CD4-positive, CD25-positive, alpha-beta regulatory T cell (primary cell): ENCODE results near the gene C11orf52. TPM values are rescaled to one million over a fixed set of nuclear protein-coding genes. Genes with fewer than 3 reads are reported as not detected.

ENCODE experiments used
- ATAC-seq, 2 donors: fragments of 150-1000 bp; cut with Tn5 transposase; one replicate each; pipeline ENCODE4 v1.10.0; 2021; ENCODE audit warnings: low read depth in 2 of 2, moderate number of reproducible peaks in 2 of 2, moderate library complexity in 1 of 2
- DNase-seq, 3 donors: peaks; one replicate each; pipeline versions ENCODE4 v3.0.0 to v3.0.0-alpha.2; 2012 to 2022; ENCODE audit warnings: mixed read lengths in 1 of 3
- H3K27ac ChIP-seq: one replicate; pipeline ENCODE4 v1.7.0; 2013; ENCODE audit warnings: mild to moderate bottlenecking, low read length; ENCODE audit not compliant: insufficient read depth, poor library complexity, severe bottlenecking
- H3K27me3 ChIP-seq: one replicate; pipeline ENCODE4 v1.7.0; 2013; ENCODE audit warnings: low read length; ENCODE audit not compliant: control insufficient read depth, insufficient read depth
- H3K36me3 ChIP-seq: one replicate; pipeline ENCODE4 v1.7.0; 2013; ENCODE audit warnings: mild to moderate bottlenecking, low read length, moderate library complexity; ENCODE audit not compliant: control insufficient read depth, insufficient read depth
- H3K4me1 ChIP-seq: 2 replicates; pipeline ENCODE4 v1.7.0; 2013; ENCODE audit warnings: mild to moderate bottlenecking, low read length; ENCODE audit not compliant: insufficient read depth, control insufficient read depth, poor library complexity, severe bottlenecking
- H3K4me3 ChIP-seq: one replicate; pipeline ENCODE4 v1.7.0; 2013; ENCODE audit warnings: low read depth, mild to moderate bottlenecking, low read length, moderate library complexity
- H3K9me3 ChIP-seq, 2 experiments: 1 replicate in 1 of 2; 2 replicates in 1 of 2; pipeline ENCODE4 v1.7.0; 2013; ENCODE audit warnings: low read length in 2 of 2, mild to moderate bottlenecking in 1 of 2, moderate library complexity in 1 of 2; ENCODE audit not compliant: control insufficient read depth in 2 of 2
- H3K27ac Mint-ChIP-seq, 3 donors: one replicate each; pipeline ENCODE4 v1.8.0; 2020 to 2022; ENCODE audit warnings: mild to moderate bottlenecking in 3 of 3, mixed read lengths in 3 of 3, moderate library complexity in 2 of 3
- H3K27me3 Mint-ChIP-seq: one replicate; pipeline ENCODE4 v1.8.0; 2022; ENCODE audit warnings: mild to moderate bottlenecking, mixed read lengths
- H3K36me3 Mint-ChIP-seq: one replicate; pipeline ENCODE4 v1.8.0; 2020; ENCODE audit warnings: mixed read lengths
- H3K4me1 Mint-ChIP-seq, 4 donors: one replicate each; pipeline ENCODE4 v1.8.0; 2020 to 2022; ENCODE audit warnings: mixed read lengths in 4 of 4, mild to moderate bottlenecking in 1 of 4
- H3K4me3 Mint-ChIP-seq, 4 donors: one replicate each; pipeline ENCODE4 v1.8.0; 2020 to 2022; ENCODE audit warnings: mild to moderate bottlenecking in 4 of 4, mixed read lengths in 4 of 4, moderate library complexity in 3 of 4
- H3K9me3 Mint-ChIP-seq, 7 donors: one replicate each; pipeline ENCODE4 v1.8.0; 2020 to 2022; ENCODE audit warnings: mixed read lengths in 7 of 7, mild to moderate bottlenecking in 3 of 7, moderate library complexity in 2 of 7
- polyA plus RNA-seq, 4 donors: library from polyadenylated mRNA; unstranded; fragments of 300-500 nt; fragmentation: Illumina TruSeq; gene quantifications; one replicate each; pipeline ENCODE4 v1.2.3, GENCODE V29; 2021
- total RNA-seq: library from RNA; stranded (reverse); gene quantifications from one replicate; pipeline ENCODE4 v1.2.3, GENCODE V29; 2022

The C11orf52 gene
- total and polyA plus RNA-seq, 5 donors from 2014 or later: 0.41 TPM; not detected in 4

GRCh38 chr11:111967649-111968048 lies 48.9 kb downstream of the C11orf52 start:
- peaks cover 16% of the 10 kb centered on the region for H3K36me3 Mint-ChIP-seq
- H3K4me1 Mint-ChIP-seq: no peaks in the 10 kb centered on the region
- no peak overlapping the region for H3K27ac ChIP-seq
- DNase-seq: no peak
- H3K9me3 Mint-ChIP-seq: peaks cover 0 to 1% (median 0%) of the 10 kb centered on the region in 7 donors
- no peaks in the 10 kb centered on the region for H3K27me3 ChIP-seq
- no peaks in the 10 kb centered on the region for H3K36me3 ChIP-seq
- no peaks in the 10 kb centered on the region for H3K4me1 ChIP-seq
- no peak for ATAC-seq
- no peak overlapping the region for H3K27ac Mint-ChIP-seq
- H3K27me3 Mint-ChIP-seq: no peaks in the 10 kb centered on the region
- no peak overlapping the region for H3K4me3 ChIP-seq
- H3K4me3 Mint-ChIP-seq: no peak overlapping the region
- no peaks in the 10 kb centered on the region for H3K9me3 ChIP-seq

GRCh38 chr11:111969344-111969743 lies 50.6 kb downstream of the C11orf52 start:
- peaks cover 7% of the 10 kb centered on the region for H3K27me3 Mint-ChIP-seq
- no peak overlapping the region for H3K27ac Mint-ChIP-seq
- peaks cover 0 to 2% (median 0%) of the 10 kb centered on the region in 7 donors for H3K9me3 Mint-ChIP-seq
- no peaks in the 10 kb centered on the region for H3K4me1 Mint-ChIP-seq
- H3K9me3 ChIP-seq: no peaks in the 10 kb centered on the region
- H3K36me3 Mint-ChIP-seq: peaks cover 16% of the 10 kb centered on the region
- H3K36me3 ChIP-seq: no peaks in the 10 kb centered on the region
- no peak overlapping the region for H3K4me3 Mint-ChIP-seq
- H3K27ac ChIP-seq: no peak overlapping the region
- no peaks in the 10 kb centered on the region for H3K27me3 ChIP-seq
- no peak for ATAC-seq
- no peaks in the 10 kb centered on the region for H3K4me1 ChIP-seq
- no peak for DNase-seq
- no peak overlapping the region for H3K4me3 ChIP-seq

- H3K9me3 ChIP-seq: no peaks in the 10 kb centered on the region
- no peaks in the 10 kb centered on the region for H3K36me3 ChIP-seq
- ATAC-seq: no peak
- no peak for DNase-seq
- H3K4me3 ChIP-seq: no peak overlapping the region
- Mint-ChIP-seq H3K27me3 (peaks cover 37% of the 10 kb centered on the region), H3K4me3 (no peak overlapping the region), H3K36me3 (peaks cover 6% of the 10 kb centered on the region), H3K9me3 (peaks cover 0 to 1% (median 0%) of the 10 kb centered on the region in 7 donors), H3K4me1 (peaks cover 0 to 17% (median 10%) of the 10 kb centered on the region in 4 donors), H3K27ac (no peak overlapping the region)
- H3K27me3 ChIP-seq: peaks cover 5% of the 10 kb centered on the region
- H3K27ac ChIP-seq: no peak overlapping the region
- H3K4me1 ChIP-seq: peaks cover 8% of the 10 kb centered on the region
Observed at GRCh38 chr11:111974446-111974845, 55.7 kb downstream of the C11orf52 start.

- no peak overlapping the region for H3K27ac ChIP-seq
- no peak overlapping the region for H3K27ac Mint-ChIP-seq
- no peaks in the 10 kb centered on the region for H3K36me3 ChIP-seq
- peaks cover 3% of the 10 kb centered on the region for H3K36me3 Mint-ChIP-seq
- H3K4me3 ChIP-seq: no peak overlapping the region
- DNase-seq: no peak
- peaks cover 0 to 17% (median 10%) of the 10 kb centered on the region in 4 donors for H3K4me1 Mint-ChIP-seq
- peaks cover 0 to 1% (median 0%) of the 10 kb centered on the region in 7 donors for H3K9me3 Mint-ChIP-seq
- H3K4me1 ChIP-seq: peaks cover 8% of the 10 kb centered on the region
- no peaks in the 10 kb centered on the region for H3K9me3 ChIP-seq
- no peak for ATAC-seq
- H3K27me3 Mint-ChIP-seq: peaks cover 44% of the 10 kb centered on the region
- no peak overlapping the region for H3K4me3 Mint-ChIP-seq
- peaks cover 5% of the 10 kb centered on the region for H3K27me3 ChIP-seq
Observed at GRCh38 chr11:111975076-111975806, 56.5 kb downstream of the C11orf52 start.

GRCh38 chr11:111976119-111976766 lies 57.5 kb downstream of the C11orf52 start:
- Mint-ChIP-seq H3K4me3 (peak overlapping the region in 1 of 4 donors; percentile 32), H3K27ac (peak overlapping the region in 1 of 3 donors; percentile 9), H3K36me3 (peaks cover 3% of the 10 kb centered on the region), H3K9me3 (peaks cover 0 to 1% (median 0%) of the 10 kb centered on the region in 7 donors), H3K4me1 (peaks cover 0 to 17% (median 10%) of the 10 kb centered on the region in 4 donors), H3K27me3 (peaks cover 44% of the 10 kb centered on the region)
- Histone ChIP-seq H3K9me3 (no peaks in the 10 kb centered on the region), H3K4me3 (no peak overlapping the region), H3K27ac (no peak overlapping the region), H3K36me3 (no peaks in the 10 kb centered on the region), H3K27me3 (peaks cover 5% of the 10 kb centered on the region), H3K4me1 (peaks cover 8% of the 10 kb centered on the region)
- ATAC-seq (no peak), DNase-seq (no peak)

Other genes starting within 250 kb of the C11orf52 start
- 45.9 TPM for gene PPP2R1B, start 152.5 kb upstream of the C11orf52 start, total RNA-seq
- gene PPP2R1B, start 152.5 kb upstream of the C11orf52 start, polyA plus RNA-seq: 10 to 100 TPM; 16.5 to 23.7 (median 21.4) TPM
- gene ALG9, start 47.3 kb upstream of the C11orf52 start, total RNA-seq: 30.6 TPM
- gene ALG9, start 47.3 kb upstream of the C11orf52 start, polyA plus RNA-seq: 10 to 100 TPM; 13.9 to 18.4 (median 15.4) TPM
- gene FDXACB1, start 39.7 kb upstream of the C11orf52 start, total RNA-seq: 2.7 TPM
- 1 to 10 TPM; 5.0 to 8.3 (median 6.1) TPM for gene FDXACB1, start 39.7 kb upstream of the C11orf52 start, polyA plus RNA-seq
- gene CFAP68, start 39.4 kb upstream of the C11orf52 start, total RNA-seq: 8.3 TPM
- gene CFAP68, start 39.4 kb upstream of the C11orf52 start, polyA plus RNA-seq: 10 to 100 TPM; 24.6 to 44.6 (median 27.4) TPM
- gene CRYAB, start 7.1 kb upstream of the C11orf52 start, total RNA-seq: not detected
- gene CRYAB, start 7.1 kb upstream of the C11orf52 start, polyA plus RNA-seq: not detected
- not detected for gene HSPB2, start 6.2 kb upstream of the C11orf52 start, total RNA-seq
- not detected for gene HSPB2, start 6.2 kb upstream of the C11orf52 start, polyA plus RNA-seq
- 3.9 TPM for gene DIXDC1, start 18.4 kb downstream of the C11orf52 start, total RNA-seq
- gene DIXDC1, start 18.4 kb downstream of the C11orf52 start, polyA plus RNA-seq: 1 to 10 TPM in 3 of 4 donors, under 1 TPM in 1; 0.78 to 1.5 (median 1.3) TPM
- 16.3 TPM for gene DLAT, start 106.5 kb downstream of the C11orf52 start, total RNA-seq
- 10 to 100 TPM; 22.8 to 26.8 (median 24.2) TPM for gene DLAT, start 106.5 kb downstream of the C11orf52 start, polyA plus RNA-seq
- 0.47 TPM for gene PIH1D2, start 155.1 kb downstream of the C11orf52 start, total RNA-seq
- not detected for gene PIH1D2, start 155.1 kb downstream of the C11orf52 start, polyA plus RNA-seq
- 11.2 TPM for gene NKAPD1, start 155.4 kb downstream of the C11orf52 start, total RNA-seq
- 10 to 100 TPM; 11.0 to 13.1 (median 11.8) TPM for gene NKAPD1, start 155.4 kb downstream of the C11orf52 start, polyA plus RNA-seq
- 14.5 TPM for gene TIMM8B, start 167.8 kb downstream of the C11orf52 start, total RNA-seq
- gene TIMM8B, start 167.8 kb downstream of the C11orf52 start, polyA plus RNA-seq: 10 to 100 TPM; 60.8 to 91.3 (median 75.0) TPM
- gene SDHD, start 168.0 kb downstream of the C11orf52 start, total RNA-seq: 37.0 TPM
- gene SDHD, start 168.0 kb downstream of the C11orf52 start, polyA plus RNA-seq: 100 to 1,000 TPM; 148 to 200 (median 182) TPM
- 1.4 TPM for gene IL18, start 245.2 kb downstream of the C11orf52 start, total RNA-seq
- not detected for gene IL18, start 245.2 kb downstream of the C11orf52 start, polyA plus RNA-seq
- gene TEX12, start 248.5 kb downstream of the C11orf52 start, total RNA-seq: 0.67 TPM
- gene TEX12, start 248.5 kb downstream of the C11orf52 start, polyA plus RNA-seq: under 1 TPM in 1 of 4 donors, not detected in 3; 0.44 TPM